ENCODE measurements around the gene ANKRD65.

Gene ANKRD65

DNA sequence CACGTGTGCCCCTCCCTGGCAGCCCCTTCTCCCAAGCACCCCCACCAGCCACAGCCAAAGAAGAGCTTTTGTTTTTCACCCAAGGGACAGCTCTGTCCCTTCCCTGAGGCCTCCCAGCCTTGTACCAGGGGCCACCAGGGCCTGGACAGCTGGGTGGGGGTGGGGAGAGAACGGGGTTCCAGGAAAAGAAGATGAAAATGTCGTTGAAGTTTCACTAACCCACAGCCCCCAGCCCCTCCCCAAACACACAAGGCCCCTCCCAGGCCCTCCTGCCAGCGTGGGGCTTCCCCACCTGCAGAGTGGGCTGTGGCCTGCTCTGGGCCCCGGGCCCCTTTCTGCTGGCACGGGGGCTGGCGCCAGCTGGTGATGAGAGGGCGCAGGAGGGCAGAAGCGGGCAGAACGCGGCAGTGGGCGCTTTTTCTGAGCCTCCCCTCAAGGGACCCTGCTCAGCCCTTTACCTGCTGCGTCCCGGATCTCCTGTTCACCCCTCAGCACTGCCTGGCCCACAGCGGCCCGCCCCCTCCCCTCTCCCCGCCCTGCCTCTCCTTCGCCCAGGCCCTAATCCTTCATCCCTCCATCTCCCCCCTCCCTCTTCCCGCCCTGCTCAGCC lies 5.5 kb upstream of the ANKRD65 start:
- TF ChIP-seq, protein P1, sequence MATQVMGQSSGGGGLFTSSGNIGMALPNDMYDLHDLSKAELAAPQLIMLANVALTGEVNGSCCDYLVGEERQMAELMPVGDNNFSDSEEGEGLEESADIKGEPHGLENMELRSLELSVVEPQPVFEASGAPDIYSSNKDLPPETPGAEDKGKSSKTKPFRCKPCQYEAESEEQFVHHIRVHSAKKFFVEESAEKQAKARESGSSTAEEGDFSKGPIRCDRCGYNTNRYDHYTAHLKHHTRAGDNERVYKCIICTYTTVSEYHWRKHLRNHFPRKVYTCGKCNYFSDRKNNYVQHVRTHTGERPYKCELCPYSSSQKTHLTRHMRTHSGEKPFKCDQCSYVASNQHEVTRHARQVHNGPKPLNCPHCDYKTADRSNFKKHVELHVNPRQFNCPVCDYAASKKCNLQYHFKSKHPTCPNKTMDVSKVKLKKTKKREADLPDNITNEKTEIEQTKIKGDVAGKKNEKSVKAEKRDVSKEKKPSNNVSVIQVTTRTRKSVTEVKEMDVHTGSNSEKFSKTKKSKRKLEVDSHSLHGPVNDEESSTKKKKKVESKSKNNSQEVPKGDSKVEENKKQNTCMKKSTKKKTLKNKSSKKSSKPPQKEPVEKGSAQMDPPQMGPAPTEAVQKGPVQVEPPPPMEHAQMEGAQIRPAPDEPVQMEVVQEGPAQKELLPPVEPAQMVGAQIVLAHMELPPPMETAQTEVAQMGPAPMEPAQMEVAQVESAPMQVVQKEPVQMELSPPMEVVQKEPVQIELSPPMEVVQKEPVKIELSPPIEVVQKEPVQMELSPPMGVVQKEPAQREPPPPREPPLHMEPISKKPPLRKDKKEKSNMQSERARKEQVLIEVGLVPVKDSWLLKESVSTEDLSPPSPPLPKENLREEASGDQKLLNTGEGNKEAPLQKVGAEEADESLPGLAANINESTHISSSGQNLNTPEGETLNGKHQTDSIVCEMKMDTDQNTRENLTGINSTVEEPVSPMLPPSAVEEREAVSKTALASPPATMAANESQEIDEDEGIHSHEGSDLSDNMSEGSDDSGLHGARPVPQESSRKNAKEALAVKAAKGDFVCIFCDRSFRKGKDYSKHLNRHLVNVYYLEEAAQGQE (IDR thresholded peaks at IDR 0.05; ENCODE audit: insufficient read depth in 1 of 2, low read depth in 2 of 2, low read length in 2 of 2), result no peak
- TF ChIP-seq SIN3A (IDR thresholded peaks at IDR 0.05; ENCODE audit: borderline replicate concordance, insufficient read depth, low read length) (no peak), POLR2AphosphoS5 (IDR thresholded peaks at IDR 0.05; ENCODE audit: low read depth, low read length) (no peak), FOXP2 (optimal IDR thresholded peaks at IDR 0.05; ENCODE audit: borderline replicate concordance, extremely low read depth, extremely low read length, insufficient read depth) (no peak), TAF1 (IDR thresholded peaks at IDR 0.05; ENCODE audit: borderline replicate concordance, insufficient read depth, low read length) (no peak)

DNA sequence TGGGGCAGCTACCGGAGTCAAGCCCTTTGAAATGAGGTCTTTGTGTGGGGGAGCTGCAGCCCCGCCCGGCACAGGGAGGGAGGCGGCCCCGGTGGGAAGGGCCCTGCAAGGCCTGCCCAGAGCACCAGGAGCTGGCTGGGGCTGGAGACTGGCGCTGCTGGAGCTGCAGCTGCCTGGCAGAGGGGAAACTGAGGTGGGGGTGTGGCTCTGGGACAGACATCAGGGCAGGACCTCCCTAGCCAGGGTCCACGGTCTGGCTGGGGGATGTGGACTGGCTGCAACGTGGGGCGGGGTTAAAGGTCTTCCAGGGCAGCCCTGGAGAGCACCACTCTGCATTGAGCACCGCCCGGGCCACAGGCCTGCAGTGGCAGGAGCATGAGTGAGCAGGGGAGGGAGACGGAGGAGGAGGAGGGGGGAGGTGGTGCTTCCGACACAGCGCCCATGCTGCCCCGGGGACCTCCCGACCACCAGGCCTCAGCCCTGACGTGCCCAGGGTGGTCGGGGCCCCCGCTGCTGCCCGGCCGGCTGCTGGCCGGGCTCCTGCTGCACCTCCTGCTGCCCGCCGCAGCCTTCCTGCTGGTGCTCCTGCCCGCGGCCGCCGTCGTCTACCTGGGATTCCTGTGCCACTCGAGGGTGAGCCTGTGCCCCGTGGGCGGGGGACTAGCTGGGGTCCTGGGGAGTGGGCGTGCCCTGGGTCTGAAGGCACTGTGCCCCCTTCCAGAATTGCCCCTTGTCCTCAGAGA lies 4.8 kb upstream of the ANKRD65 start:
- no peak for TF ChIP-seq FOXP2 (optimal IDR thresholded peaks at IDR 0.05; ENCODE audit: borderline replicate concordance, extremely low read depth, extremely low read length, insufficient read depth)
- no peak for TF ChIP-seq SIN3A (IDR thresholded peaks at IDR 0.05; ENCODE audit: borderline replicate concordance, insufficient read depth, low read length)
- TF ChIP-seq, protein P1 (IDR thresholded peaks at IDR 0.05; ENCODE audit: insufficient read depth in 1 of 2, low read depth in 2 of 2, low read length in 2 of 2), result no peak
- TF ChIP-seq TAF1 (IDR thresholded peaks at IDR 0.05; ENCODE audit: borderline replicate concordance, insufficient read depth, low read length), result no peak
- TF ChIP-seq POLR2AphosphoS5 (IDR thresholded peaks at IDR 0.05; ENCODE audit: low read depth, low read length), result no peak

DNA sequence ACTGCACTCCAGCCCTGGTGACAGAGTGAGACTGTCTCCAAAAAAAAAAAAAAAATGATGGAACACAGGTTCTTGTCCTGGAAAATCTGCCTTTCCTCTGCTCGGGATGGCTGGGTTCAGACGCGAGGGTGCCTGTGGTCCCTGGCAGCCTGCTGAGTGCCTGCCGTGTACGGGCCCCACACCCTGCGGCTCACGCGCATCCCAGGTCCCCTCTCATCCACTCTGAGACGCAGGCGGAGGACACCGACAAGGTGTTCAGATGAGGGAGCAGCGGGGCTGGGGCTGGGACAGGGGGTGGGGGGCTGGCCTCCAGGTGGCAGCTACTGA lies 4.3 kb upstream of the ANKRD65 start:
- TF ChIP-seq TAF1 (IDR thresholded peaks at IDR 0.05; ENCODE audit: borderline replicate concordance, insufficient read depth, low read length), result no peak
- TF ChIP-seq FOXP2 (optimal IDR thresholded peaks at IDR 0.05; ENCODE audit: borderline replicate concordance, extremely low read depth, extremely low read length, insufficient read depth), result no peak
- no peak for TF ChIP-seq SIN3A (IDR thresholded peaks at IDR 0.05; ENCODE audit: borderline replicate concordance, insufficient read depth, low read length)
- no peak for TF ChIP-seq POLR2AphosphoS5 (IDR thresholded peaks at IDR 0.05; ENCODE audit: low read depth, low read length)
- TF ChIP-seq, protein P1 (IDR thresholded peaks at IDR 0.05; ENCODE audit: insufficient read depth in 1 of 2, low read depth in 2 of 2, low read length in 2 of 2), result no peak

DNA sequence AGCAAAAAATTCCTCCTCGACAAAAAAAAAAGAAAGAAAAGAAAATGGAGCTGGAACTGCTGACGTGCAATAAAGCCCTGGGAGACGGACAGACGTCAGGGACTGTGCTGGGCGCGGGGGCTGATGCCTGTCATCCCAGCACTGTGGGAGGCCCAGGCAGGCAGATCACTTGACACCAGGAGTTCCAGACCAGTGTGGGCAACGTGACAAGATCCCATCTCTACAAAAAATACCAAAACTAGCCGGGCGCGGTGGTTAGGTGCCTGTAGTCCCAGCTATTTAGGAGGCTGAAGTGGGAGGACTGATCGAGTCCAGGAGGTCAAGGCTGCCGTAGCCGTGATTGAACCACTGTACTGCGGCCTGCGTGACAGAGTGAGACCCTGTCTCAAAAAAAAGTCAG lies 3.6 kb upstream of the ANKRD65 start:
- TF ChIP-seq, protein P1 (IDR thresholded peaks at IDR 0.05; ENCODE audit: insufficient read depth in 1 of 2, low read depth in 2 of 2, low read length in 2 of 2), result no peak
- TF ChIP-seq FOXP2 (optimal IDR thresholded peaks at IDR 0.05; ENCODE audit: borderline replicate concordance, extremely low read depth, extremely low read length, insufficient read depth), result no peak

All from PFSK-1 (cell line).